GM23338 (cell line): Measurements from ENCODE around the gene PHKA2. TPM values are rescaled to one million over a fixed set of nuclear protein-coding genes. Genes with fewer than 3 reads are reported as not detected.

Experiments
- ATAC-seq: fragments of 200-7000 bp; cut with Tn5 transposase; 3 replicates; pipeline ENCODE4 v1.9.1; 2020
- DNase-seq: peaks from one replicate; pipeline ENCODE4 v3.0.0-alpha.2; 2015; ENCODE audit warnings: low spot score
- H2AFZ ChIP-seq: fragments of 200-600 bp; sonication (generic); 2 replicates; pipeline ENCODE4 v1.8.0; 2016; ENCODE audit warnings: antibody characterized with exemption, mild to moderate bottlenecking, moderate library complexity
- H3F3A ChIP-seq: fragments of 200-600 bp; sonication (generic); replicated peaks from 2 replicates; pipeline ENCODE4 v1.8.0; 2017; ENCODE audit warnings: antibody characterized with exemption, mixed run types, low read depth
- H3K27ac ChIP-seq: fragments of 200-600 bp; sonication (generic); 2 replicates; pipeline ENCODE4 v1.6.1; 2016; ENCODE audit warnings: low read depth
- H3K27me3 ChIP-seq: fragments of 200-600 bp; sonication (generic); 2 replicates; pipeline ENCODE4 v1.8.0; 2016; ENCODE audit warnings: mild to moderate bottlenecking, mixed run types, moderate library complexity; ENCODE audit not compliant: insufficient read depth
- H3K36me3 ChIP-seq: fragments of 200-600 bp; sonication (generic); 2 replicates; pipeline ENCODE4 v1.8.0; 2016; ENCODE audit warnings: mild to moderate bottlenecking; ENCODE audit not compliant: insufficient read depth
- H3K4me1 ChIP-seq: fragments of 200-600 bp; sonication (generic); 2 replicates; pipeline ENCODE4 v1.8.0; 2016; ENCODE audit warnings: mild to moderate bottlenecking, moderate library complexity; ENCODE audit not compliant: insufficient read depth
- H3K4me2 ChIP-seq: fragments of 200-600 bp; sonication (generic); 2 replicates; pipeline ENCODE4 v1.7.1; 2017; ENCODE audit warnings: mixed run types
- H3K4me3 ChIP-seq: fragments of 200-600 bp; sonication (generic); 2 replicates; pipeline ENCODE4 v1.6.1; 2016; ENCODE audit warnings: mixed run types
- H3K79me2 ChIP-seq: fragments of 200-600 bp; sonication (generic); replicated peaks from 2 replicates; pipeline ENCODE4 v1.8.0; 2017; ENCODE audit warnings: mild to moderate bottlenecking; ENCODE audit not compliant: insufficient read depth
- H3K9me2 ChIP-seq: fragments of 200-600 bp; sonication (generic); 2 replicates; pipeline ENCODE4 v1.8.0; 2017; ENCODE audit not compliant: insufficient read depth
- H4K20me1 ChIP-seq: fragments of 200-600 bp; sonication (generic); replicated peaks from 2 replicates; pipeline ENCODE4 v1.8.0; 2017; ENCODE audit warnings: mild to moderate bottlenecking; ENCODE audit not compliant: insufficient read depth
- H3K27ac Mint-ChIP-seq: 2 replicates; pipeline ENCODE4 v1.8.0; 2020; ENCODE audit warnings: inconsistent platforms, mild to moderate bottlenecking, moderate library complexity, mixed read lengths
- H3K27me3 Mint-ChIP-seq: 3 replicates; pipeline ENCODE4 v1.8.0; 2022; ENCODE audit warnings: low read depth, mild to moderate bottlenecking, moderate library complexity, mixed read lengths, inconsistent platforms; ENCODE audit not compliant: insufficient read depth, poor library complexity
- H3K36me3 Mint-ChIP-seq: 3 replicates; pipeline ENCODE4 v1.8.0; 2021; ENCODE audit warnings: low read depth, mild to moderate bottlenecking, inconsistent platforms, moderate library complexity, mixed read lengths
- H3K4me1 Mint-ChIP-seq: 3 replicates; pipeline ENCODE4 v1.8.0; 2020; ENCODE audit warnings: mild to moderate bottlenecking, inconsistent platforms, mixed read lengths
- H3K4me3 Mint-ChIP-seq: 3 replicates; pipeline ENCODE4 v1.8.0; 2021; ENCODE audit warnings: moderate library complexity, mild to moderate bottlenecking, inconsistent platforms, mixed read lengths
- H3K9me3 Mint-ChIP-seq: 3 replicates; pipeline ENCODE4 v1.8.0; 2020; ENCODE audit warnings: moderate library complexity, mild to moderate bottlenecking, inconsistent platforms, mixed read lengths
- CREB1 ChIP-seq: fragments of 250-450 bp; sonication (Bioruptor Pico); IDR thresholded peaks from 2 replicates; pipeline ENCODE4 v1.5.0; 2020; ENCODE audit warnings: low read depth, mild to moderate bottlenecking, moderate library complexity
- CTCF ChIP-seq, 2 experiments: fragments of 200-600 bp in 1 of 2; sonication (generic) in 1 of 2; conservative IDR thresholded peaks; 2 replicates each; pipeline versions ENCODE4 v1.5.1 to v1.6.1; 2016 to 2017; ENCODE audit warnings: antibody characterized with exemption in 2 of 2, low read depth in 2 of 2, mild to moderate bottlenecking in 2 of 2, moderate library complexity in 1 of 2
- ETS1 ChIP-seq: IDR thresholded peaks from 2 replicates; pipeline ENCODE4 v1.6.1; 2016; ENCODE audit warnings: antibody characterized with exemption
- EZH2 ChIP-seq: fragments of 200-600 bp; sonication (generic); IDR thresholded peaks from one replicate; pipeline ENCODE4 v1.8.0; 2017; ENCODE audit warnings: antibody characterized with exemption, mild to moderate bottlenecking, low read depth; ENCODE audit not compliant: unreplicated experiment
- EZH2phosphoT487 ChIP-seq: fragments of 200-600 bp; sonication (generic); IDR thresholded peaks from one replicate; pipeline ENCODE4 v1.8.1; 2018; ENCODE audit warnings: antibody characterized with exemption; ENCODE audit not compliant: unreplicated experiment
- JUNB ChIP-seq: IDR thresholded peaks from one replicate; pipeline ENCODE4 v1.6.1; 2016; ENCODE audit warnings: antibody characterized with exemption; ENCODE audit not compliant: unreplicated experiment
- NANOG ChIP-seq: IDR thresholded peaks from 2 replicates; pipeline ENCODE4 v1.6.1; 2016; ENCODE audit warnings: antibody characterized with exemption, borderline replicate concordance
- POLR2AphosphoS5 ChIP-seq: IDR thresholded peaks from 2 replicates; pipeline ENCODE4 v1.6.1; 2016; ENCODE audit warnings: antibody characterized with exemption, low read depth
- REST ChIP-seq: IDR thresholded peaks from one replicate; pipeline ENCODE4 v1.6.1; 2018; ENCODE audit warnings: antibody characterized with exemption; ENCODE audit not compliant: unreplicated experiment
- STAT1 ChIP-seq: IDR thresholded peaks from one replicate; pipeline ENCODE4 v1.6.1; 2016; ENCODE audit warnings: antibody characterized with exemption; ENCODE audit not compliant: unreplicated experiment
- ZNF114 ChIP-seq: fragments of 250-450 bp; sonication (Bioruptor Pico); IDR thresholded peaks from 2 replicates; pipeline ENCODE4 v1.5.0; 2020; ENCODE audit warnings: mild to moderate bottlenecking, moderate library complexity
- ZNF331 ChIP-seq: fragments of 250-450 bp; sonication (Bioruptor Pico); IDR thresholded peaks from 2 replicates; pipeline ENCODE4 v1.5.0; 2020; ENCODE audit warnings: low read depth, mild to moderate bottlenecking, moderate library complexity
- ZNF462 ChIP-seq: fragments of 250-450 bp; sonication (Bioruptor Pico); IDR thresholded peaks from 2 replicates; pipeline ENCODE4 v1.5.0; 2020; ENCODE audit warnings: mild to moderate bottlenecking, moderate library complexity
- polyA plus RNA-seq: library from polyadenylated mRNA; unstranded; fragments of >200 nt; fragmentation: Nextera tagmentation; extraction: Ambion mirVana; gene quantifications from 2 replicates; pipeline ENCODE4 v1.2.1, GENCODE V29; 2016
- total RNA-seq: library from RNA; depleted of rRNA; stranded (reverse); fragments of >200 nt; shearing (Covaris generic); gene quantifications from 2 replicates; pipeline ENCODE4 v1.2.3, GENCODE V29; 2014

PHKA2 gene
- total and polyA plus RNA-seq, 2 experiments from 2014 or later = 8.0 to 23.9 TPM

GRCh38 chrX:18896680-18897544, 87.0 kb downstream of the PHKA2 start:
- H4K20me1 ChIP-seq = no peaks in the 10 kb centered on the region
- TF ChIP-seq POLR2AphosphoS5 (no peak), CREB1 (no peak), ZNF114 (CRISPR knock-in tag) (no peak), REST (no peak), CTCF (conservative IDR thresholded peaks at IDR 0.05; ENCODE audit: low read depth in 2 of 2) (no peak), JUNB (no peak), NANOG (no peak), EZH2phosphoT487 (no peak), ETS1 (no peak), EZH2 (no peak), ZNF462 (CRISPR knock-in tag) (no peak), STAT1 (no peak), ZNF331 (CRISPR knock-in tag) (no peak)
- H3K4me2 ChIP-seq = no peak overlapping the region
- no peak overlapping the region for H3K27ac ChIP-seq
- H3K27ac Mint-ChIP-seq = no peak overlapping the region
- H3K9me3 Mint-ChIP-seq = no peaks in the 10 kb centered on the region
- H2AFZ ChIP-seq = no peak overlapping the region
- no peaks in the 10 kb centered on the region for H3F3A ChIP-seq
- no peak for ATAC-seq
- H3K4me1 ChIP-seq = no peaks in the 10 kb centered on the region
- H3K4me1 Mint-ChIP-seq = peaks cover 5% of the 10 kb centered on the region
- H3K4me3 Mint-ChIP-seq = no peak overlapping the region
- H3K36me3 ChIP-seq = no peaks in the 10 kb centered on the region
- H3K4me3 ChIP-seq = no peak overlapping the region
- H3K27me3 ChIP-seq = no peaks in the 10 kb centered on the region
- no peaks in the 10 kb centered on the region for H3K79me2 ChIP-seq
- peaks cover 6% of the 10 kb centered on the region; the same call in 2 of the 3 replicates for H3K36me3 Mint-ChIP-seq
- DNase-seq = no peak
- H3K27me3 Mint-ChIP-seq = peaks cover 2% of the 10 kb centered on the region
- H3K9me2 ChIP-seq = no peaks in the 10 kb centered on the region
